GM18499 (cell line): ENCODE data around the gene RHEBL1.

Source experiments
- ATAC-seq: cut with Tn5 transposase; IDR thresholded peaks from one replicate; pipeline ENCODE4 v1.9.1; 2021; ENCODE audit warnings: moderate number of reproducible peaks; ENCODE audit not compliant: insufficient read depth, unreplicated experiment

RHEBL1 gene

GRCh38 chr12:49069507-49070346 is at the start of gene RHEBL1:
Gene RHEBL1 (minus strand): TSS chr12:49069979. CDS start chr12:49069785, 194 bp downstream.
- peak; percentile 90 for ATAC-seq

- ATAC-seq, result no peak
Measured at GRCh38 chr12:49111206-49111605, 41.4 kb upstream of the RHEBL1 start.

- peak; percentile 94 for ATAC-seq
Measured at GRCh38 chr12:49110464-49111155, 40.8 kb upstream of the RHEBL1 start, which contains the start of gene LMBR1L. Gene LMBR1L (minus strand): TSS chr12:49110847. CDS start chr12:49110555, 292 bp downstream.

GRCh38 chr12:49109641-49110463 is 40.1 kb upstream of the RHEBL1 start:
- no peak for ATAC-seq

GRCh38 chr12:49108958-49109404 is 39.2 kb upstream of the RHEBL1 start:
- no peak for ATAC-seq

GRCh38 chr12:49105504-49106084 is 35.8 kb upstream of the RHEBL1 start:
- no peak for ATAC-seq

GRCh38 chr12:49104822-49105221 is 35.0 kb upstream of the RHEBL1 start:
- ATAC-seq, result no peak

GRCh38 chr12:49100380-49100779 is 30.6 kb upstream of the RHEBL1 start:
- no peak for ATAC-seq

- no peak for ATAC-seq
Measured at GRCh38 chr12:49098703-49099102, 28.9 kb upstream of the RHEBL1 start.

GRCh38 chr12:49098035-49098451 is 28.3 kb upstream of the RHEBL1 start:
- no peak for ATAC-seq

GRCh38 chr12:49097381-49097780 is 27.6 kb upstream of the RHEBL1 start:
- ATAC-seq, result no peak

- ATAC-seq, result no peak
Measured at GRCh38 chr12:49094975-49095365, 25.2 kb upstream of the RHEBL1 start.

- no peak for ATAC-seq
Measured at GRCh38 chr12:49094160-49094974, 24.6 kb upstream of the RHEBL1 start, which contains the start of gene DHH. Gene DHH (minus strand): TSS chr12:49094801. CDS start chr12:49094512, 289 bp downstream.

GRCh38 chr12:49093792-49094159 is 24.0 kb upstream of the RHEBL1 start:
- no peak for ATAC-seq

- no peak for ATAC-seq
Measured at GRCh38 chr12:49092816-49093406, 23.1 kb upstream of the RHEBL1 start.

- ATAC-seq, result no peak
Measured at GRCh38 chr12:49092086-49092815, 22.5 kb upstream of the RHEBL1 start.

GRCh38 chr12:49091836-49092085 is 22.0 kb upstream of the RHEBL1 start:
- ATAC-seq, result no peak

GRCh38 chr12:49091056-49091835 is 21.5 kb upstream of the RHEBL1 start:
- ATAC-seq, result no peak
